MM.1S (cell line): ENCODE results near the gene GALNT10.

ENCODE experiments used
- CTCF ChIP-seq: fragments of 300-600 bp; sonication (generic); IDR thresholded peaks from 2 replicates; pipeline ENCODE4 v1.5.1; 2016; ENCODE audit warnings: antibody characterized with exemption, low read length, mixed read lengths
- EZH2phosphoT487 ChIP-seq: fragments of 300-600 bp; sonication (generic); IDR thresholded peaks from 2 replicates; pipeline ENCODE4 v1.6.1; 2018; ENCODE audit warnings: antibody characterized with exemption, low read length

DNA sequence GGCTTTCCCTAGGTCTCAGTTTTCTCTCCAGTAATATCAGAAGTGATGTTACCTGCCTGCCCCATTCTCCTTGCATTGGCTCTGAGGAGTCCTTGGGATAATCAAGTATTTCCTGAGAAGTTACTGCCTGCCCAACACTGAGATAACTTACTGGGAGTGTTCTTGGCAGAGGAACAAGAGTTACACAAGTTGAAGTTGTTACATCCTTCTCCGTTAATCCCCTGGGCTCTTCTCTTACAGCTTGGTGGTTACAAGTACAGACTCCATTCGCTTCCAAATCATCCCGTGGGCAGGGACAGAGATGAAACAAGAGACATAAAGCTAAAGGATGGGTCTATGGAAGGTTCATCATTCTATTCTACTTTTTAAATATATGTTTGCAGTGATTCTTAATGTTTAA is 181.2 kb downstream of the GALNT10 start:
- TF ChIP-seq EZH2phosphoT487 (no peak), CTCF (no peak)
